Neural progenitor cell (in vitro differentiated cells): ENCODE data around the gene RD3L. TPM values are rescaled to one million over a fixed set of nuclear protein-coding genes. Genes with fewer than 3 reads are reported as not detected.

Experiments
- DNase-seq: peaks from one replicate; pipeline ENCODE4 v3.0.0-alpha.2; 2016; ENCODE audit warnings: low spot score
- H2AFZ ChIP-seq: fragments of 200-600 bp; sonication (generic); replicated peaks from 2 replicates; pipeline ENCODE4 v1.6.1; 2016; ENCODE audit warnings: antibody characterized with exemption
- H3F3A ChIP-seq: fragments of 200-600 bp; sonication (generic); 2 replicates; pipeline ENCODE4 v1.6.1; 2016; ENCODE audit warnings: antibody characterized with exemption, low read depth
- H3K27ac ChIP-seq: fragments of 200-600 bp; sonication (generic); 2 replicates; pipeline ENCODE4 v1.5.1; 2016; ENCODE audit warnings: mild to moderate bottlenecking
- H3K27me3 ChIP-seq: fragments of 200-600 bp; sonication (generic); 2 replicates; pipeline ENCODE4 v1.6.1; 2016; ENCODE audit warnings: mild to moderate bottlenecking, moderate library complexity
- H3K36me3 ChIP-seq: fragments of 200-600 bp; sonication (generic); 2 replicates; pipeline ENCODE4 v1.5.1; 2016
- H3K4me1 ChIP-seq: fragments of 200-600 bp; sonication (generic); 2 replicates; pipeline ENCODE4 v1.6.1; 2016; ENCODE audit warnings: mixed run types
- H3K4me2 ChIP-seq: fragments of 200-600 bp; sonication (generic); 2 replicates; pipeline ENCODE4 v1.6.1; 2016
- H3K4me3 ChIP-seq: fragments of 200-600 bp; sonication (generic); 2 replicates; pipeline ENCODE4 v1.5.1; 2016
- H3K79me2 ChIP-seq: fragments of 200-600 bp; sonication (generic); 2 replicates; pipeline ENCODE4 v1.6.1; 2016; ENCODE audit warnings: low read depth
- H3K9ac ChIP-seq: fragments of 200-600 bp; sonication (generic); 2 replicates; pipeline ENCODE4 v1.6.1; 2016
- H3K9me3 ChIP-seq: fragments of 200-600 bp; sonication (generic); 2 replicates; pipeline ENCODE4 v1.5.1; 2016; ENCODE audit warnings: low read depth
- H4K20me1 ChIP-seq: fragments of 200-600 bp; sonication (generic); 2 replicates; pipeline ENCODE4 v1.6.1; 2016; ENCODE audit warnings: low read depth
- H3K27ac Mint-ChIP-seq: 3 replicates; pipeline ENCODE4 v1.8.0; 2021; ENCODE audit warnings: mixed read lengths
- H3K27me3 Mint-ChIP-seq: 2 replicates; pipeline ENCODE4 v1.8.0; 2022; ENCODE audit warnings: low read depth, mild to moderate bottlenecking, inconsistent platforms, moderate library complexity, mixed read lengths; ENCODE audit not compliant: insufficient read depth
- H3K36me3 Mint-ChIP-seq: 3 replicates; pipeline ENCODE4 v1.8.0; 2021; ENCODE audit warnings: mixed read lengths
- H3K4me1 Mint-ChIP-seq: 3 replicates; pipeline ENCODE4 v1.8.0; 2021; ENCODE audit warnings: mixed read lengths
- H3K4me3 Mint-ChIP-seq: 3 replicates; pipeline ENCODE4 v1.8.0; 2021; ENCODE audit warnings: mild to moderate bottlenecking, moderate library complexity, mixed read lengths
- H3K9me3 Mint-ChIP-seq: 3 replicates; pipeline ENCODE4 v1.8.0; 2020; ENCODE audit warnings: mixed read lengths
- EZH2 ChIP-seq: fragments of 200-600 bp; sonication (generic); IDR thresholded peaks from 2 replicates; pipeline ENCODE4 v1.6.1; 2017; ENCODE audit warnings: antibody characterized with exemption, mild to moderate bottlenecking, moderate library complexity
- EZH2phosphoT487 ChIP-seq: fragments of 200-600 bp; sonication (generic); IDR thresholded peaks from 2 replicates; pipeline ENCODE4 v1.6.1; 2017; ENCODE audit warnings: antibody characterized with exemption
- total RNA-seq: library from RNA; depleted of rRNA; stranded (reverse); fragments of >200 nt; gene quantifications from 2 replicates; pipeline ENCODE4 v1.2.3, GENCODE V29; 2015; ENCODE audit warnings: low replicate concordance
- TF ChIP-seq, protein P1 (sequence below): fragments of 200-600 bp; sonication (generic); IDR thresholded peaks from 2 replicates; pipeline ENCODE4 v1.5.1; 2017; ENCODE audit warnings: antibody characterized with exemption, mild to moderate bottlenecking

Gene RD3L
- total RNA-seq, 1 donor from 2014 or later, result not detected

DNA sequence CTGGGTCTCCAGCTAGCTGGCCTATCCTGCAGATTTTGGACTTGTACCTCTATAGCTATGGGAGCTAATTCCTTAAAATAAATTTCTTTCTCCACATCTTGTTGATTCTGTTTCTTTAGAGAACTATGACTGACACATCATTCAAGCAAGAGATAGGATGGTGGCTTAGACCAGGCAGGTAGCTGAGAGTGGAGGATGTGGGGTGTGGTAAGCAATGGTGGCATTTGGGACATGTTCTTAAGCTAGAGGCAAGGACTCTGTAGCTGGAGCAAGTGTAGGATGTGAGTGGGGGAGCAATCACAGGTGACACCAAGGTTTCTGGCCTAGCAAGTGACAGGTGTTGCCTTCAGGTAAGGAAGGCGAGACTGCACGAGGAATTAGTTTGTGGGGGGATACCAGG, 7.2 kb downstream of the RD3L start:
- no peaks in the 10 kb centered on the region for H3K9me3 ChIP-seq
- no peak overlapping the region for H3K27ac ChIP-seq
- Mint-ChIP-seq H3K27me3 (peaks cover 4% of the 10 kb centered on the region), H3K27ac (no peak overlapping the region), H3K4me1 (no peaks in the 10 kb centered on the region), H3K9me3 (no peaks in the 10 kb centered on the region), H3K36me3 (no peaks in the 10 kb centered on the region), H3K4me3 (no peak overlapping the region)
- TF ChIP-seq, protein P1, sequence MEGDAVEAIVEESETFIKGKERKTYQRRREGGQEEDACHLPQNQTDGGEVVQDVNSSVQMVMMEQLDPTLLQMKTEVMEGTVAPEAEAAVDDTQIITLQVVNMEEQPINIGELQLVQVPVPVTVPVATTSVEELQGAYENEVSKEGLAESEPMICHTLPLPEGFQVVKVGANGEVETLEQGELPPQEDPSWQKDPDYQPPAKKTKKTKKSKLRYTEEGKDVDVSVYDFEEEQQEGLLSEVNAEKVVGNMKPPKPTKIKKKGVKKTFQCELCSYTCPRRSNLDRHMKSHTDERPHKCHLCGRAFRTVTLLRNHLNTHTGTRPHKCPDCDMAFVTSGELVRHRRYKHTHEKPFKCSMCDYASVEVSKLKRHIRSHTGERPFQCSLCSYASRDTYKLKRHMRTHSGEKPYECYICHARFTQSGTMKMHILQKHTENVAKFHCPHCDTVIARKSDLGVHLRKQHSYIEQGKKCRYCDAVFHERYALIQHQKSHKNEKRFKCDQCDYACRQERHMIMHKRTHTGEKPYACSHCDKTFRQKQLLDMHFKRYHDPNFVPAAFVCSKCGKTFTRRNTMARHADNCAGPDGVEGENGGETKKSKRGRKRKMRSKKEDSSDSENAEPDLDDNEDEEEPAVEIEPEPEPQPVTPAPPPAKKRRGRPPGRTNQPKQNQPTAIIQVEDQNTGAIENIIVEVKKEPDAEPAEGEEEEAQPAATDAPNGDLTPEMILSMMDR, result no peak
- TF ChIP-seq EZH2phosphoT487, result no peak
- TF ChIP-seq EZH2, result no peak
- no peaks in the 10 kb centered on the region for H3K36me3 ChIP-seq
- H3K4me1 ChIP-seq, result no peaks in the 10 kb centered on the region
- H2AFZ ChIP-seq, result no peak overlapping the region
- H3K4me2 ChIP-seq, result no peak overlapping the region
- no peak overlapping the region for H3K9ac ChIP-seq
- no peak for DNase-seq
- H4K20me1 ChIP-seq, result no peaks in the 10 kb centered on the region
- H3F3A ChIP-seq, result no peaks in the 10 kb centered on the region
- H3K27me3 ChIP-seq, result peaks cover 4% of the 10 kb centered on the region
- H3K79me2 ChIP-seq, result no peaks in the 10 kb centered on the region
- H3K4me3 ChIP-seq, result no peak overlapping the region

DNA sequence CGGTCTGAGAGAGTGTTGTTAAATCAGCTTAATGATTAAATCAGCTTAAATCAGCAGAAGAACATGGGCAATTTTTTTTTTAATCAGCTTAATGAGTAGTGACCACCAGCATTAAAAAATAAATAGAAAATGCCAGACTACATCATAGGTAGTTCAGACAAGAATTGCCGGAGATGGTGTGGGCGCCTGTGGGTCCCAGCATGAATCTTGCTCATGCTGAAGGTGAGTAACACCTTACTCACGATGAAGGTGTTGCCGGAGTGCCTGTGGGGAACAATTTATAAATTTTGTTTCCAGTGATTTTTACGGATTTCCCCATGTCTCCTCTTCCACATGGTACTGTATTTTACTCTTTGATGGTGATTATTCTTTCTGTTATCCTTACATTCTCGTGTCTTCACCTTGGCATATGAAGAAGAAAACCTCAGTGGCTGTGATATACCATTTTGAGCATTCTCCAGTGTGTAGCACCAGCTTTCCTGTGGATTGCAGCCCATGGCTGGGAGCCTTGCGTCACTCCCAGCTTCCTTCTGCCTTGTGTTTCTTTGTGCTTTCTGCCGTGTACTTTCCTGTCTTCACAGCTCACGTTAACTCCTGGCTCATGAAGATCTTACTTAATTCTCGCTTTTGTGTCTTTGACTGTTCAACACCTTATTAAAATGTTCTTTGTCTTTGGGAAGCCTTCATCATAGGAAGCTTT, 9.4 kb downstream of the RD3L start:
- Histone ChIP-seq H3K4me3 (no peak overlapping the region), H3K27me3 (no peaks in the 10 kb centered on the region), H4K20me1 (no peaks in the 10 kb centered on the region), H3K9ac (no peak overlapping the region), H3K27ac (no peak overlapping the region), H3K9me3 (no peaks in the 10 kb centered on the region), H3K36me3 (no peaks in the 10 kb centered on the region), H3K4me2 (no peak overlapping the region), H3F3A (no peaks in the 10 kb centered on the region), H3K79me2 (no peaks in the 10 kb centered on the region), H2AFZ (no peak overlapping the region), H3K4me1 (no peaks in the 10 kb centered on the region)
- Mint-ChIP-seq H3K4me3 (no peak overlapping the region), H3K27ac (no peak overlapping the region), H3K4me1 (no peaks in the 10 kb centered on the region), H3K9me3 (peaks cover 3% of the 10 kb centered on the region), H3K36me3 (no peaks in the 10 kb centered on the region), H3K27me3 (peaks cover 4% of the 10 kb centered on the region)
- TF ChIP-seq EZH2phosphoT487 (no peak), EZH2 (no peak)
- TF ChIP-seq, protein P1, result no peak
- no peak for DNase-seq

DNA sequence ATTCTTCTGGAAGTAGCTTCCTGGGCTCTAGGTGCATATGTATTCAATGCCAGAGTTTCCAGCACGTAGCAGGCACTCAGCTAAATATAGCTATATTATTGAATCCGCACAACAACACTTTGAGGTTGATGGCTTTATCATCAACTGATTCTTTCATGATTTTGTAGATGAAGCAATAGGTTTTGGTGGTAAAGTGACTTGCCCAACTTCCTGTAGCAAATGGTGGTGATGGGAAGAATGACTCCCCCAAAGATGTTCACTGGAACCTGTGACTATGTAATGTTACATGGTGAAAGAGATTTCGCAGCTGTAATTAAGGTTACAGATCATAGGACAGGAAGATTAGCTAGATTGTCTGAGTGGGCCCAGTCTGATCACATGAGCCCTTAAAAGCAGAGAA, 10.9 kb downstream of the RD3L start:
- H4K20me1 ChIP-seq, result no peaks in the 10 kb centered on the region
- no peaks in the 10 kb centered on the region for H3K79me2 ChIP-seq
- Mint-ChIP-seq H3K27ac (no peak overlapping the region), H3K4me1 (no peaks in the 10 kb centered on the region), H3K27me3 (peaks cover 5% of the 10 kb centered on the region), H3K4me3 (no peak overlapping the region), H3K9me3 (peaks cover 3% of the 10 kb centered on the region), H3K36me3 (no peaks in the 10 kb centered on the region)
- H3K27me3 ChIP-seq, result no peaks in the 10 kb centered on the region
- no peaks in the 10 kb centered on the region for H3K36me3 ChIP-seq
- no peaks in the 10 kb centered on the region for H3F3A ChIP-seq
- TF ChIP-seq EZH2 (no peak), EZH2phosphoT487 (no peak)
- TF ChIP-seq, protein P1, result no peak
- no peaks in the 10 kb centered on the region for H3K9me3 ChIP-seq
- DNase-seq, result no peak
- H3K4me1 ChIP-seq, result no peaks in the 10 kb centered on the region
- H3K27ac ChIP-seq, result no peak overlapping the region
- no peak overlapping the region for H3K4me2 ChIP-seq
- no peak overlapping the region for H3K9ac ChIP-seq
- H2AFZ ChIP-seq, result no peak overlapping the region
- H3K4me3 ChIP-seq, result no peak overlapping the region
